K562 (cell line): ENCODE measurements around the gene SLC2A9. TPM values are rescaled to one million over a fixed set of nuclear protein-coding genes. Genes with fewer than 3 reads are reported as not detected.

Source experiments
- ATAC-seq: fragments of 200-7000 bp; cut with Tn5 transposase; 3 replicates; pipeline ENCODE4 v1.9.1; 2020; ENCODE audit warnings: moderate library complexity
- BruUV-seq: library from RNA; stranded (reverse); fragments of 400-500 nt; replicated peaks from 2 replicates; lab custom pipeline; 2021; lab: Mats Ljungman, UMichigan
- CTCF ChIA-PET: fragments of 300-600 bp; formaldehyde crosslinking; extraction: SDS; loops from one replicate; lab custom pipeline; 2021; ENCODE audit warnings: low intra/inter-chr PET ratio; lab: Yijun Ruan, JAX
- POLR2A ChIA-PET: fragments of 300-600, 350-650 bp; sonication (Branson Sonifier 250); formaldehyde crosslinking; extraction: SDS; loops from one replicate; lab custom pipeline; 2021; ENCODE audit warnings: antibody characterized with exemption, inconsistent platforms; lab: Yijun Ruan, JAX
- DNase-seq, 4 experiments: peaks; one replicate each; pipeline versions ENCODE4 v3.0.0 to v3.0.0-alpha.2; 2011 to 2018; ENCODE audit warnings: low spot score in 3 of 4, mixed read lengths in 3 of 4; ENCODE audit errors: extremely low read depth in 1 of 4
- FAIRE-seq: peaks from 2 replicates; lab custom pipeline; 2011; peaks lifted over from hg19 to GRCh38; lab: Jason Lieb, UNC
- H2AFZ ChIP-seq: 2 replicates; pipeline ENCODE4 v1.6.0; 2011; ENCODE audit warnings: low read depth, low read length, control low read depth, inconsistent platforms
- H3K27ac ChIP-seq: fragments of 200-600 bp; 3 replicates; pipeline ENCODE4 v1.8.0; 2011; ENCODE audit warnings: low read depth, mild to moderate bottlenecking, control low read depth, inconsistent platforms, low read length, moderate library complexity, mixed read lengths; ENCODE audit errors: extremely low read depth
- H3K27me3 ChIP-seq, 2 experiments: fragments of 300-600 bp in 1 of 2; 2 replicates in 1 of 2; 3 replicates in 1 of 2; pipeline versions ENCODE4 v1.6.0 to v1.8.0; 2011; ENCODE audit warnings: inconsistent platforms in 2 of 2, low read length in 2 of 2, mild to moderate bottlenecking in 1 of 2, mixed read lengths in 1 of 2, moderate library complexity in 1 of 2; ENCODE audit not compliant: control insufficient read depth in 2 of 2, insufficient read depth in 2 of 2
- H3K36me3 ChIP-seq: fragments of 300-600 bp; 3 replicates; pipeline ENCODE4 v1.8.0; 2011; ENCODE audit warnings: mild to moderate bottlenecking, low read length, inconsistent platforms; ENCODE audit not compliant: control insufficient read depth, insufficient read depth
- H3K4me1 ChIP-seq, 2 experiments: fragments of 200-600 bp in 1 of 2; replicated peaks in 1 of 2; 2 replicates in 1 of 2; 3 replicates in 1 of 2; pipeline versions ENCODE4 v1.5.1 to v1.8.0; 2011; ENCODE audit warnings: inconsistent platforms in 2 of 2, low read length in 2 of 2, mild to moderate bottlenecking in 1 of 2, mixed read lengths in 1 of 2, moderate library complexity in 1 of 2; ENCODE audit not compliant: control insufficient read depth in 2 of 2, insufficient read depth in 2 of 2
- H3K4me2 ChIP-seq: 2 replicates; pipeline ENCODE4 v1.6.1; 2011; ENCODE audit warnings: low read length, control low read depth, inconsistent platforms, mixed read lengths; ENCODE audit not compliant: insufficient read depth
- H3K4me3 ChIP-seq: fragments of 200-600 bp; sonication (generic), shearing (Covaris generic); 2 replicates; pipeline ENCODE4 v1.5.1; 2016; ENCODE audit warnings: control low read depth, inconsistent platforms
- H3K79me2 ChIP-seq: fragments of 200-600 bp; 3 replicates; pipeline ENCODE4 v1.8.0; 2011; ENCODE audit warnings: low read length, inconsistent platforms; ENCODE audit not compliant: control insufficient read depth, insufficient read depth
- H3K9ac ChIP-seq, 2 experiments: 2 replicates each; pipeline versions ENCODE4 v1.6.0 to v1.6.1; 2011; ENCODE audit warnings: low read depth in 2 of 2, low read length in 2 of 2, control low read depth in 1 of 2, inconsistent platforms in 1 of 2, mild to moderate bottlenecking in 1 of 2, mixed read lengths in 1 of 2; ENCODE audit not compliant: insufficient read depth in 1 of 2
- H3K9me1 ChIP-seq: one replicate; pipeline ENCODE4 v1.6.0; 2011; ENCODE audit warnings: inconsistent platforms, mild to moderate bottlenecking, low read length, moderate library complexity; ENCODE audit not compliant: control insufficient read depth, insufficient read depth
- H3K9me3 ChIP-seq: replicated peaks from 2 replicates; pipeline ENCODE4 v1.5.1; 2011; ENCODE audit warnings: low read depth, low read length, inconsistent platforms; ENCODE audit not compliant: control insufficient read depth, insufficient read depth
- H4K20me1 ChIP-seq: replicated peaks from 2 replicates; pipeline ENCODE4 v1.6.1; 2011; ENCODE audit warnings: low read length, inconsistent platforms, mixed read lengths; ENCODE audit not compliant: control insufficient read depth, insufficient read depth
- BMI1 ChIP-seq: fragments of 150-350 bp; IDR thresholded peaks from 2 replicates; pipeline ENCODE4 v1.6.1; 2014; ENCODE audit warnings: low read length
- KDM1A ChIP-seq, 2 experiments: fragments of 450-650 bp; IDR thresholded peaks; 2 replicates each; pipeline ENCODE4 v1.6.1; 2016; ENCODE audit warnings: mild to moderate bottlenecking in 2 of 2
- OTX1 ChIP-seq: fragments of 450-650 bp; formaldehyde crosslinking; IDR thresholded peaks from 2 replicates; pipeline ENCODE4 v1.4.0; 2022; ENCODE audit warnings: mild to moderate bottlenecking
- RBM22 ChIP-seq: fragments of 200-400 bp; formaldehyde crosslinking; IDR thresholded peaks from 2 replicates; pipeline ENCODE4 v1.6.1; 2018; ENCODE audit warnings: low read length, low read depth; ENCODE audit not compliant: poor library complexity, severe bottlenecking
- ZFP36 ChIP-seq: fragments of 150-350 bp; IDR thresholded peaks from 2 replicates; pipeline ENCODE4 v1.6.1; 2018; ENCODE audit warnings: low read length, low read depth; ENCODE audit not compliant: partially characterized antibody
- ZNF12 ChIP-seq: sonication (generic); formaldehyde crosslinking; IDR thresholded peaks from 2 replicates; pipeline ENCODE4 v1.4.0; 2020; ENCODE audit warnings: mild to moderate bottlenecking, missing genetic modification reagents
- WGBS: fragments of 100-300 bp; shearing (Covaris generic); methylation state at CpG from one replicate; pipeline ENCODE4 v1.1.6; 2016; ENCODE audit warnings: low coverage, mixed read lengths; ENCODE audit not compliant: insufficient coverage; ENCODE audit errors: missing lambda C conversion rate; 5-methylcytosine and 5-hydroxymethylcytosine counted together
- in situ Hi-C: fragments of 300-500 bp; cut with MboI; formaldehyde crosslinking; loops from 4 replicates; pipeline ENCODE4 v1.15.0; 2018; ENCODE audit warnings: inconsistent platforms, mixed read lengths
- intact Hi-C: fragments of 100-400 bp; cut with micrococcal nuclease; formaldehyde crosslinking; loops from 2 replicates; pipeline ENCODE4 v1.14.2; 2022
- polyA plus RNA-seq, 8 experiments: library from polyadenylated mRNA; depleted of rRNA in 4 of 8; stranded (reverse) in 5 of 8; unstranded in 3 of 8; fragments of >200 nt; fragmentation: Nextera tagmentation in 2 of 8; fragmentation: Illumina TruSeq in 1 of 8; extraction: Ambion mirVana in 2 of 8; extraction: Trizol in 1 of 8; gene quantifications; 2 replicates each; pipeline versions ENCODE4 v1.2.1 to v1.2.3, GENCODE V29; 2011 to 2014; ENCODE audit warnings: inconsistent platforms in 1 of 8, missing spikeins in 1 of 8
- total RNA-seq, 7 experiments: library from RNA; depleted of rRNA in 6 of 7; stranded (reverse); fragments of >200 nt in 6 of 7; fragmentation: Illumina TruSeq in 2 of 7; extraction: Trizol in 2 of 7; gene quantifications; 2 replicates each; pipeline versions ENCODE4 v1.2.1 to v1.2.3, GENCODE V29; 2011 to 2021; ENCODE audit warnings: low replicate concordance in 1 of 7

Gene SLC2A9
- total and polyA plus RNA-seq, 9 of the 15 experiments (the other 6 are each of a cell fraction or from before 2014, with no cell fraction given), result 0.15 to 1.9 (median 0.76) TPM

DNA sequence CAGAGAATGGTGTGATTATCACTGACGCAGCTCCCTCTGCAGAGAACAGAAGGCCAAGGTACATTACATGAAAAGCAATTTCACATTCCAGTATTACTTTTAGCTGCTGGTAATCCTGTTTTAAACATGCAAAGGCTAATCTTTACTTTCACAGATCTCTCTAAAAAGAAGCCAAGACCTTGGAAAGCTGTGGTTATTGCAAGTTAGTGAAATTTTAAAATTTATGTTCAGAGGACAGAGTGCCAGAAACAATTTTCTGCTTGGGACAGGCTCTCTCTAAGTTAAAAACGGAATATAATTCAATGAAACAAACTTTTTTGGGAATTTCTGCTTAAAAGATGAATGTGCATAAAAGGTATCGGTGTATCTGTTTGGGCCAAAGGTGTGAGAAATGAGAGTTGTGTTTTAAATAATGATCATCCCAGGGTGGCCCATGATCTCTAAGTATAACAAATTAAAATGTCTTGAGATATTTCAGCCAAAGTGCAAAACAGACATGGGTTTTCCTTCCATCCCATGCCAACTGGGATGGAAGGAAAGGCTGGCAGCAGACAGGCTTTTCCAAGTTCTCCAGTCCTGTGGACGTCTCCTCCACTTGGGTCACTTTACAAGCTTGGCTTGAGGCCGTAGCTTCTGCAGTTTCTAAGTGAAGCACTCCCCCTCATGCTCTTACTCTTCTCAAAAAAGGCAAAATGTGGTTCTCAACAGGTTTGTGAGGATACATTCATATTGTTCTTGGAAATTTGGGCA, 121.8 kb downstream of the SLC2A9 start:
- Histone ChIP-seq H3K9me1 (no peaks in the 10 kb centered on the region), H2AFZ (no peak overlapping the region), H3K9me3 (no peaks in the 10 kb centered on the region), H3K9ac (no peak overlapping the region), H4K20me1 (no peaks in the 10 kb centered on the region), H3K27ac (no peak overlapping the region), H3K27me3 (peaks cover 0 to 5% of the 10 kb centered on the region in 2 experiments; a peak in 1 of 5 replicates), H3K79me2 (no peaks in the 10 kb centered on the region), H3K36me3 (no peaks in the 10 kb centered on the region), H3K4me1 (no peaks in the 10 kb centered on the region), H3K4me3 (no peak overlapping the region), H3K4me2 (no peak overlapping the region)
- intact Hi-C loops, result loop anchor here (5.0 to 10.0 kb wide), 2 partner anchors 118 to 195 kb away; no protein-coding TSS in a partner anchor
- in situ Hi-C loops, result no loop called here
- FAIRE-seq (no peak), DNase-seq (no peak), ATAC-seq (no peak)
- CTCF ChIA-PET, result interaction anchor here (1.0 kb wide), 1 partner anchor 115 kb away, joined by 4 read pairs; no protein-coding TSS in a partner anchor
- WGBS, result 3% methylated on average over 5 of the region's 5 CpGs
- BruUV-seq, result no TSS peak
- POLR2A ChIA-PET, result interaction anchor here (0.6 to 1.0 kb wide), 2 partner anchors 15 to 174 kb away, joined by 4 read pairs; no protein-coding TSS in a partner anchor
- TF ChIP-seq ZNF12 (CRISPR knock-in tag) (no peak), RBM22 (no peak), ZFP36 (no peak), KDM1A (IDR thresholded peaks at IDR 0.05) (no peak), BMI1 (no peak), OTX1 (CRISPR knock-in tag) (no peak)
